Neuronal stem cell (in vitro differentiated cells): Measurements from ENCODE around the gene RPLP1.
A peak's percentile ranks its signal among the peaks of the same experiment; 100 is the strongest.

Experiments
- DNase-seq: peaks from one replicate; pipeline ENCODE4 v3.0.0-alpha.2; 2013; ENCODE audit warnings: low spot score
- H2AFZ ChIP-seq: one replicate; pipeline ENCODE4 v1.6.1; 2013; ENCODE audit warnings: mild to moderate bottlenecking, low read length, inconsistent platforms
- H2AK5ac ChIP-seq: 2 replicates; pipeline ENCODE4 v1.6.1; 2013; ENCODE audit warnings: low read depth, mild to moderate bottlenecking, inconsistent platforms, low read length, moderate library complexity, mixed read lengths
- H2BK120ac ChIP-seq: 2 replicates; pipeline ENCODE4 v1.6.1; 2013; ENCODE audit warnings: low read depth, mild to moderate bottlenecking, inconsistent platforms, low read length, moderate library complexity, mixed read lengths
- H2BK12ac ChIP-seq: one replicate; pipeline ENCODE4 v1.6.1; 2013; ENCODE audit warnings: low read length, inconsistent platforms
- H2BK15ac ChIP-seq: 2 replicates; pipeline ENCODE4 v1.6.1; 2013; ENCODE audit warnings: mild to moderate bottlenecking, low read length, inconsistent platforms, mixed read lengths
- H2BK5ac ChIP-seq: one replicate; pipeline ENCODE4 v1.6.1; 2013; ENCODE audit warnings: inconsistent platforms, mild to moderate bottlenecking, low read length, moderate library complexity
- H3K14ac ChIP-seq: one replicate; pipeline ENCODE4 v1.6.1; 2013; ENCODE audit warnings: low read length, inconsistent platforms
- H3K18ac ChIP-seq: 2 replicates; pipeline ENCODE4 v1.6.1; 2013; ENCODE audit warnings: low read length, inconsistent platforms
- H3K23ac ChIP-seq: 2 replicates; pipeline ENCODE4 v1.6.1; 2013; ENCODE audit warnings: low read depth, mild to moderate bottlenecking, mixed read lengths, low read length, inconsistent platforms; ENCODE audit not compliant: poor library complexity
- H3K27ac ChIP-seq: replicated peaks from 3 replicates; pipeline ENCODE4 v1.5.1; 2013; ENCODE audit warnings: low read length, inconsistent platforms
- H3K27me3 ChIP-seq, 3 experiments: 2 replicates each; pipeline ENCODE4 v1.6.1; 2013; ENCODE audit warnings: low read length in 3 of 3, mild to moderate bottlenecking in 2 of 3, inconsistent platforms in 1 of 3, low read depth in 1 of 3, mixed read lengths in 1 of 3, moderate library complexity in 1 of 3; ENCODE audit not compliant: control insufficient read depth in 3 of 3, insufficient read depth in 3 of 3
- H3K36me3 ChIP-seq, 2 donors: replicated peaks in 1 of 2; 2 replicates each; pipeline ENCODE4 v1.6.1; 2013; ENCODE audit warnings: low read length in 2 of 2; ENCODE audit not compliant: control insufficient read depth in 2 of 2, insufficient read depth in 2 of 2
- H3K4ac ChIP-seq: 2 replicates; pipeline ENCODE4 v1.6.1; 2013; ENCODE audit warnings: inconsistent platforms, mild to moderate bottlenecking, low read length, moderate library complexity
- H3K4me1 ChIP-seq, 2 donors: 1 replicate in 1 of 2; 2 replicates in 1 of 2; pipeline ENCODE4 v1.6.1; 2013; ENCODE audit warnings: low read length in 2 of 2, low read depth in 1 of 2; ENCODE audit not compliant: control insufficient read depth in 2 of 2, insufficient read depth in 1 of 2
- H3K4me2 ChIP-seq: one replicate; pipeline ENCODE4 v1.6.1; 2013; ENCODE audit warnings: mild to moderate bottlenecking, low read length, inconsistent platforms; ENCODE audit not compliant: insufficient read depth, poor library complexity, severe bottlenecking
- H3K4me3 ChIP-seq, 2 donors: 2 replicates each; pipeline ENCODE4 v1.5.1; 2013; ENCODE audit warnings: low read length in 2 of 2, mild to moderate bottlenecking in 2 of 2, inconsistent platforms in 1 of 2, moderate library complexity in 1 of 2
- H3K79me1 ChIP-seq: one replicate; pipeline ENCODE4 v1.6.1; 2013; ENCODE audit warnings: low read depth, mild to moderate bottlenecking, inconsistent platforms, low read length, moderate library complexity
- H3K9ac ChIP-seq: one replicate; pipeline ENCODE4 v1.6.1; 2013; ENCODE audit warnings: mild to moderate bottlenecking, low read depth, low read length, inconsistent platforms; ENCODE audit not compliant: poor library complexity
- H3K9me3 ChIP-seq, 2 donors: replicated peaks in 1 of 2; 2 replicates each; pipeline versions ENCODE3 to v1.6.1; 2013; ENCODE audit warnings: low read length in 2 of 2, mild to moderate bottlenecking in 2 of 2, inconsistent platforms in 1 of 2, low read depth in 1 of 2, mixed read lengths in 1 of 2, moderate library complexity in 1 of 2; ENCODE audit not compliant: control insufficient read depth in 2 of 2, insufficient read depth in 1 of 2
- H4K8ac ChIP-seq: one replicate; pipeline ENCODE4 v1.6.1; 2013; ENCODE audit warnings: low read depth, mild to moderate bottlenecking, inconsistent platforms, low read length, moderate library complexity
- H4K91ac ChIP-seq: one replicate; pipeline ENCODE4 v1.6.1; 2013; ENCODE audit warnings: low read length, low read depth, mild to moderate bottlenecking, inconsistent platforms; ENCODE audit not compliant: poor library complexity
- WGBS, 2 donors: extraction: QIAGEN DNeasy Blood & Tissue Kit; methylation state at CpG; one replicate each; pipeline ENCODE4 v1.1.7; 2013; ENCODE audit warnings: missing lambda C conversion rate in 2 of 2, mixed read lengths in 1 of 2; ENCODE audit not compliant: insufficient read length in 2 of 2, insufficient replicate concordance in 1 of 2; ENCODE audit errors: extremely low coverage in 2 of 2; 5-methylcytosine and 5-hydroxymethylcytosine counted together

RPLP1 gene

GRCh38 chr15:69459066-69459465, 6.4 kb downstream of the RPLP1 start:
- no peak overlapping the region for H3K27ac ChIP-seq
- H3K36me3 ChIP-seq = peaks cover 16 to 39% of the 10 kb centered on the region in 2 donors
- H3K4me1 ChIP-seq = peaks cover 0 to 6% of the 10 kb centered on the region in 2 donors
- H3K14ac ChIP-seq = no peak overlapping the region
- no peak overlapping the region for H4K8ac ChIP-seq
- DNase-seq = no peak
- H3K18ac ChIP-seq = no peak overlapping the region
- H2AFZ ChIP-seq = no peak overlapping the region
- no peak overlapping the region for H3K4me3 ChIP-seq
- H3K23ac ChIP-seq = no peak overlapping the region
- H2BK5ac ChIP-seq = no peak overlapping the region
- no peak overlapping the region for H2BK12ac ChIP-seq
- no peaks in the 10 kb centered on the region for H3K79me1 ChIP-seq
- no peak overlapping the region for H3K4ac ChIP-seq
- H2BK120ac ChIP-seq = no peak overlapping the region
- no CpG with 5 or more reads among the region's 2 CpGs for WGBS, 2 donors
- no peak overlapping the region for H3K4me2 ChIP-seq
- H2AK5ac ChIP-seq = no peak overlapping the region
- H3K9ac ChIP-seq = no peak overlapping the region
- H4K91ac ChIP-seq = no peak overlapping the region
- no peak overlapping the region for H2BK15ac ChIP-seq
- H3K9me3 ChIP-seq = peaks cover 0 to 3% of the 10 kb centered on the region in 2 donors
- H3K27me3 ChIP-seq = no peaks in the 10 kb centered on the region

GRCh38 chr15:69460481-69460880, 7.9 kb downstream of the RPLP1 start:
- Histone ChIP-seq H2BK120ac (no peak overlapping the region), H4K91ac (no peak overlapping the region), H3K4me3 (no peak overlapping the region), H3K79me1 (no peaks in the 10 kb centered on the region), H3K9ac (no peak overlapping the region), H2AK5ac (no peak overlapping the region), H3K23ac (no peak overlapping the region), H3K36me3 (peaks cover 13 to 25% of the 10 kb centered on the region in 2 donors), H3K27me3 (no peaks in the 10 kb centered on the region), H2BK12ac (no peak overlapping the region), H3K27ac (no peak overlapping the region), H3K9me3 (peaks cover 0 to 3% of the 10 kb centered on the region in 2 donors), H3K18ac (no peak overlapping the region), H4K8ac (no peak overlapping the region), H2BK15ac (no peak overlapping the region), H3K4ac (no peak overlapping the region), H3K4me2 (no peak overlapping the region), H2BK5ac (no peak overlapping the region), H2AFZ (no peak overlapping the region), H3K14ac (no peak overlapping the region), H3K4me1 (peaks cover 0 to 3% of the 10 kb centered on the region in 2 donors)
- WGBS, 2 donors = no CpG with 5 or more reads among the region's 1 CpG
- no peak for DNase-seq

GRCh38 chr15:69462030-69462492, 9.4 kb downstream of the RPLP1 start:
- DNase-seq = no peak

GRCh38 chr15:69462493-69463181, 10.0 kb downstream of the RPLP1 start:
- Histone ChIP-seq H3K36me3 (peaks cover 2 to 3% of the 10 kb centered on the region in 2 donors), H4K8ac (no peak overlapping the region), H3K18ac (no peak overlapping the region), H3K4me2 (peak overlapping the region; percentile 59), H3K23ac (no peak overlapping the region), H3K27me3 (peaks cover 0 to 2% (median 0%) of the 10 kb centered on the region in 3 experiments), H3K4ac (no peak overlapping the region), H3K4me3 (peak overlapping the region; percentile 46 to 47), H2AK5ac (no peak overlapping the region), H2BK5ac (no peak overlapping the region), H2BK12ac (no peak overlapping the region), H3K4me1 (peaks cover 0 to 4% of the 10 kb centered on the region in 2 donors), H3K27ac (peak overlapping the region; percentile 88), H4K91ac (no peak overlapping the region), H3K14ac (no peak overlapping the region), H2AFZ (peak overlapping the region; percentile 93), H3K9ac (no peak overlapping the region), H3K9me3 (peaks cover 0 to 3% of the 10 kb centered on the region in 2 donors), H3K79me1 (no peaks in the 10 kb centered on the region), H2BK15ac (no peak overlapping the region), H2BK120ac (no peak overlapping the region)
- peak; percentile 96 for DNase-seq
- WGBS, 2 donors = no CpG with 5 or more reads among the region's 46 CpGs

More at GRCh38 chr15:69462030-69462492, 9.4 kb downstream of the RPLP1 start:
- Histone ChIP-seq H3K18ac (peak overlapping the region; percentile 12), H2BK12ac (no peak overlapping the region), H3K4me1 (peaks cover 0 to 4% of the 10 kb centered on the region in 2 donors), H4K91ac (no peak overlapping the region), H4K8ac (no peak overlapping the region), H3K23ac (peak overlapping the region; percentile 0), H3K9me3 (peaks cover 0 to 3% of the 10 kb centered on the region in 2 donors), H3K9ac (peak overlapping the region; percentile 45), H3K4me2 (no peak overlapping the region), H2BK120ac (no peak overlapping the region), H3K27me3 (no peaks in the 10 kb centered on the region), H3K27ac (no peak overlapping the region), H2BK5ac (no peak overlapping the region), H3K79me1 (no peaks in the 10 kb centered on the region), H2AK5ac (peak overlapping the region; percentile 87), H3K4ac (no peak overlapping the region), H2BK15ac (peak overlapping the region; percentile 5), H3K36me3 (peaks cover 4 to 9% of the 10 kb centered on the region in 2 donors), H3K4me3 (no peak overlapping the region), H2AFZ (peak overlapping the region; percentile 93), H3K14ac (no peak overlapping the region)
- WGBS, 2 donors = no CpG with 5 or more reads among the region's 23 CpGs
